HG03196 (cell line): ENCODE measurements around the gene AIFM3.
"Not testable (repeated sequence)": the region's sequence is repeated elsewhere in the genome, so short reads cannot be mapped to it uniquely, and the experiment has no call there.

Source experiments
- ATAC-seq: cut with Tn5 transposase; IDR thresholded peaks from one replicate; pipeline ENCODE4 v1.9.1; 2021; ENCODE audit not compliant: unreplicated experiment

AIFM3 gene, protein sequence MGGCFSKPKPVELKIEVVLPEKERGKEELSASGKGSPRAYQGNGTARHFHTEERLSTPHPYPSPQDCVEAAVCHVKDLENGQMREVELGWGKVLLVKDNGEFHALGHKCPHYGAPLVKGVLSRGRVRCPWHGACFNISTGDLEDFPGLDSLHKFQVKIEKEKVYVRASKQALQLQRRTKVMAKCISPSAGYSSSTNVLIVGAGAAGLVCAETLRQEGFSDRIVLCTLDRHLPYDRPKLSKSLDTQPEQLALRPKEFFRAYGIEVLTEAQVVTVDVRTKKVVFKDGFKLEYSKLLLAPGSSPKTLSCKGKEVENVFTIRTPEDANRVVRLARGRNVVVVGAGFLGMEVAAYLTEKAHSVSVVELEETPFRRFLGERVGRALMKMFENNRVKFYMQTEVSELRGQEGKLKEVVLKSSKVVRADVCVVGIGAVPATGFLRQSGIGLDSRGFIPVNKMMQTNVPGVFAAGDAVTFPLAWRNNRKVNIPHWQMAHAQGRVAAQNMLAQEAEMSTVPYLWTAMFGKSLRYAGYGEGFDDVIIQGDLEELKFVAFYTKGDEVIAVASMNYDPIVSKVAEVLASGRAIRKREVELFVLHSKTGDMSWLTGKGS

DNA sequence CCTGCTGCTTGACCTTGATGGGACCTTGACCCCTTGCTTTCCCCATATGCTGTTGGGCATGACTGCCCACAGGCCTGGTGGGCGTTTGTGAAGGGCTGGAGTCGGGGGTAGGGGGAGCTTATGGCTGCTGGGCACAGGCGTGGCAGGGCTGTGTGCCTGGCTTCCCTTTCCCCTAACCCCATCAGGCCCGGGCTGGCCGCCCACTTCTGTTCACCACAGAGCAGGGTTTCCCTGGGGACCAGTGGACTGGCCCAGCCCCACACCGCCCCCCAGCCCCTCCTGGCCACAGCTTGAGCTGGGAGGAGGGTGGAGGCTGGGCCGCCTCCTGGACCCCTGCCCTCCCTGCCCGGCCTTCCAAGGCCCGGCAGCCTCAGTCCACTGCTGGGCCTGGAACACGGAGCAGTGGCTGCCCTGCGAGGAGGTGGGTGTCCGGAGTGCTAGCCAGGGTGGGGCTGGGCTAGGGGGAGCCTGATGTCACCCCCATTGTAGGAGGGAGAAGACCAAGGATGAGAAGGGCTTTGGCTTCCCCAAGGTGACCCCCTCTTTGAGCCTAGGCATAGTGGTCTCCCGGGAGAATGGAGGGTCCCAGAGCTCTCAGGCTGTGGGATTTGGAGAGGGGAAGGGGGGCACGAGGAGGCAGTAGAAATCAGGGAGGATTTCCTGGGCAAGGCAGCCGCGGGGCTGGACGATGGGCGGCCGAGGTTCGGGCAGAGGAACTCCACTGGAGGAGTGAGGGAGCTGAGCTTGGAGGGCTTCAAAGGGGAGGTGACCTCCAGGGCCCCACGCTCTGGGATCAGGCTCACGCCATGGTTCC, at the start of gene AIFM3:
Gene AIFM3, plus strand, starts transcription at position 373 of the 814 bp plus-strand sequence. CDS start 690 bp downstream, outside the sequence.
- no peak for ATAC-seq

GRCh38 chr22:20918663-20919218, 48.3 kb upstream of the AIFM3 start:
- ATAC-seq, result no peak

GRCh38 chr22:20919718-20920117, 47.3 kb upstream of the AIFM3 start:
- ATAC-seq, result no peak

GRCh38 chr22:20920881-20921203, 46.2 kb upstream of the AIFM3 start:
- ATAC-seq, result no peak

GRCh38 chr22:20922141-20922751, 44.8 kb upstream of the AIFM3 start:
- no peak for ATAC-seq

GRCh38 chr22:20926243-20926642, 40.8 kb upstream of the AIFM3 start:
- no peak for ATAC-seq

- no peak for ATAC-seq
These were observed 39.0 kb upstream of the AIFM3 start for GRCh38 chr22:20927940-20928572.

DNA sequence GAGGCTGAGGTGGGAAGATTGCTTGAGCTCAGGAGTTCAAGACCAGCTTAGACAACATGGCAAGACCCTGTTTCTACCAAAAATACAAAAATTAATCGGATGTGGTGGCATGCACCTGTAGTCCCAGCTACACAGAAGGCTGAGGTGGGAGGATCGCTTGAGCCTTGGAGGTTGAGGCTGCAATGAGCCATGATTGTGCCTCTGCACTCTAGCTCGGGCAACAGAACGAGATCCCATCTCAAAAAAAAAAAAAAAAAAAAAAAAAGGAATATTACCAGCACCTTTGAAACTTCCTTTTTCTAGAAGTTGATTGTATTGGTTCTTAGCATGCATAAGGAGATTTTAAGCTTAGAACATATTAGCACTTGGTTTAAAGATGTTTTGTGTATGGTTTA, 38.5 kb upstream of the AIFM3 start:
- no peak for ATAC-seq

GRCh38 chr22:20930004-20930403, 37.1 kb upstream of the AIFM3 start:
- no peak for ATAC-seq

DNA sequence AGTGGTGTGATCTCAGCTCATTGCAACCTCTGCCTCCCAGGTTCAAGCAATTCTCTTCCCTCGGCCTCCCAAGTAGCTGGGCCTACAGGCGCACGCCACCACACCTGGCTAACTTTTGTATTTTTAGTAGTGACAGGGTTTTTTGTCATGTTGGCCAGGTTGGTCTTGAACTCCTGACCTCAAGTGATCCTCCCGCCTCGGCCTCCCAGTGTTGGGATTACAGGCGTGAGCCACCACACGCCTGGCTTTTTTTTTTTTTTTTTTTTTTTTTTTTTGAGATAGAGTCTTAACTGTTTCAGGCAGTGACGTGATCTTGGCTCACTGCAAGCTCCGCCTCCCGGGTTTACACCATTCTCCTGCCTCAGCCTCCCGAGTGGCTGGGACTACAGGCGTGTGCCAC, 36.6 kb upstream of the AIFM3 start:
- not testable (repeated sequence) for ATAC-seq

DNA sequence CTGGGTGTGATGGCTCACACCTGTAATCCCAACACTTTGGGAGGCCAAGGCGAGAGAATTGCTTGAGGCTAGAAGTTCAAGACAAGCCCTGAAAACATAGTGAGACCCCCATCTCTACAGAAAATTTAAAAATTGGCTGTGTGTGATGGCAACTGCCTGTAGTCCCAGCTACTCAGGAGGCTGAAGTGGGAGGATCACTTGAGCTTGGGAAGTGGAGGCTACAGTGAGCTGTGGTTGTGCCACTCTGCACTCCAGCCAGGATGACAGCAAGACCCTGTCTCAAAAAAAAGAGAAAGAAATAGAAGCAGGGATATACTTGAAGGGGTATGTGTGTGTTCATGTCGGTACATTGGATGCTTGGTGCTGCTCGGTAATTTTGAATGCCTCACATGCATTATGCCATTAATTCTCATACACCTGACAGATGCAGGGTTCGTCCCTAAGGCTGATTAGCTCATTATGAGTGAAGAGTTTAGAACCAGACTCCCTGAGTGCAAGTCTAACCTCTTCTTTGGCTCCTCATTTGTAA, 35.9 kb upstream of the AIFM3 start:
- no peak for ATAC-seq

GRCh38 chr22:20933910-20934309, 33.1 kb upstream of the AIFM3 start:
- no peak for ATAC-seq

DNA sequence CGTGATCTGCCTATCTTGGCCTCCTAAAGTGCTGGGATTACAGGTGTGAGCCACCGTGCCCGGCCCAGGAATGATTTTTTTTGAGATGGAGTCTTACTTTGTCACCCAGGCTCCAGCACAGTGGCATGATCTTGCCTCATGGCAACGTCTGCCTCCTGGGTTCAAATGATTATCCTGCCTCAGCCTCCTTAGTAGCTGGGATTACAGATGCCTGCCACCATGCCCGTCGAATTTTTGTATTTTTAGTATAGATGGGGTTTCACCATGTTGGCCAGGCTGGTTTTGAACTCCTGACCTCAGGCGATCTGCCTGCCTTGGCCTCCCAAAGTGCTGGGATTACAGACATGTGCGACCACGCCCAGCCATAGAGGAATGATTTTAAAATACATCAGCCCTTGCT, 32.0 kb upstream of the AIFM3 start:
- not testable (repeated sequence) for ATAC-seq

DNA sequence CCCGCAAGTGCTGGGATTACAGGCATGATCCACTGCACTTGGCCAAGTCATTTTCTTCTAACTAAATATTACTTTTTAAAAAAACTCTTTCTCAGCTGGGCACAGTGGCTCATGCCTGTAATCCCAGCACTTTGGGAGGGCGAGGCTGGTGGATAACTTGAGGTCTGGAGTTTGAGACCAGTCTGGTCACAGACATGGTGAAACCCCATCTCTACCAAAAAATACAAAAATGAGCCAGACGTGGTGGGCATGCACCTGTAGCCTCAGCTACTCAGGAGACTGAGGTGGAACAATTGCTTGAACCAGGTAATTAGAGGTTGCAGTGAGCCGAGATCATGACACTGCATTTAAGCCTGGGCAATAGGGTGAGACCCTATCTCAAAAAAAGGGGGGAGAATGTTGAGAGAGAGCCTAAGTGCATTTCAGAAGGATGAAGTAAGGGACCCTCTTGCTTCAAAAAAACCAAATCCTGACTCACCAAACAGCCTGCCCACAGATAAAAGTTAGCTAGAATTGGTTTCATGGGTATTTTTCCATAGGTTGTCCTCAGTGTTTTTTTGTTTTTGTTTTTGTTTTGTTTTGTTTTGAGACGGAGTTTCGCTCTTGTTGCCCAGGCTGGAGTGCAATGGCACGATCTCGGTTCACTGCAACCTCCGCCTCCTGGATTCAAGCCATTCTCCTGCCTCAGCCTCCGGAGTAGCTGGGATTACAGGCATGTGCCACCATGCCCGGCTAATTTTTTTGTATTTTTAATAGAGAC, 31.1 kb upstream of the AIFM3 start:
- not testable (repeated sequence) for ATAC-seq

DNA sequence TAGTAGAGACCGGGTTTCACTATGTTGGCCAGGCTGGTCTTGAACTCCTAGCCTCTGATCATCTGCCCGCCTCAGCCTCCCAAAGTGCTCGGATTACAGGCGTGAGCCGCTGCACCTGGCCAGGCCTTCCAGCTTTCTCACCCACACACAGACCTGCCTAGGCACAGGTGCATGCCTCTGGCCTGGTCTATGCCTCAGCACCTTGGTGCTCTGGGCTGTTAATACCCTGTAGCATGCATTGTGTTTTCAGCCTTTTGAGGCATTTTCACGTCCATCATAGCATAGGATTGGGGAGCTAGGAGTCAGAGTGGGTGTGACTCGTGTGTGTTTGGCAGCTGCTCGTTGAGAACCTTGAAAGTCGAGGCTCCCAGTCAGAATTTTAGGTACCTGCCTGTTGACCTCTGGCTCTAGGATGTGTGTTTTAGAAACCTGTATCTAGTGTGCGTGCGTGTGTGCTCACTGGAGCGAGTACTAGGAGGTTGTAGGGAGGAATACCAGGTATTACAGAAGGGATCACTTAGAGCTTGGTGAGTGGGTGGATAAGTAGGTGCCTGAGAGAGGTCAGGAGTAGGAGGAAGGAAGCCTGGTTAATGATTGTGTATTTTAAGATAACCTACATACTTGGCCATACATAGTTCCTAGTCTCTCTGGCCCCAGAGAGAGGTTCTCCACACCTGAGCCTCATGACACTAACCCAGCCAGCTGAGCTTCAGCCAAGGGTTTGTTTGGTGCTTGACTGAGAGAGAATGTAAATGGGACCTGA, 29.8 kb upstream of the AIFM3 start:
- ATAC-seq, result no peak

DNA sequence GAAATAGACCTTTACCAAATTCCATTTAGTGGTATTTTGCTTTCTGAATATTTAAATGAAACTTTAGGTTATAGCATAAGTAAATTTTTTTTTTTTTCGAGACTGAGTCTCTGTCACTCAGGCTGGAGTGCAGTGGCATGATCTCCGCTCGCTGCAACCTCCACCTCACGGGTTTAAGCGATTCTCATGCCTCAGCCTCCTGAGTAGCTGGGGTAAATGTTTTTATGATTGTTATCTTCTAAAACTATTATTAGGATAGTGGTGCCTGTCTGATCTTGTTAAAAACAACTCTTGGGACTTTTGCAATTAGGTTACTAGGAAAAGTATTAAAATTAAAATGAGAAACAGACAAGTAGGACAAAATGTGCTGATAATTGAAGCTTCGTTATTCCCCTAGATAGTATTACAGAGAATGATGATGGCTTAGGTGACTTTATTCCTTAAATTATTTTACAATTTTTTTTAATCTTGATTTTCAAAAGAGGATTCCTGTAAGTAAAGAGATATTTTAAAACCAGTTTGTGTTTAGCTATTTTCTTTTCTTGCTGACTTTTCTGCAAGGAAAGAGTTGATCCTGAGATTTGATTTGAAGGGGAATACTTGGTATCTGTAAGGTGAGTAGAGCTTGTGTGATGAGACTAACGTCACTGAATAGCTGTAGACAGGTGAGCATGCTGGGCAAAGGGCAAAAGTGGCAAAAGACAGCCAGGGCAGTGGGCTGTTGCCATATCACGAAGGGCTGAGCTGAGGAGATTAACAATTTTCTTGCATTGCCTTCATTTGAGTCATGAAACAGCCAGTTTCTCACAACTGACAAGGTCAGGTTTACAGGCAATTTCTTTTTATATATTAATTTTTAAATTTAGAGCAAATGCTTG, 29.0 kb upstream of the AIFM3 start:
- ATAC-seq, result no peak

DNA sequence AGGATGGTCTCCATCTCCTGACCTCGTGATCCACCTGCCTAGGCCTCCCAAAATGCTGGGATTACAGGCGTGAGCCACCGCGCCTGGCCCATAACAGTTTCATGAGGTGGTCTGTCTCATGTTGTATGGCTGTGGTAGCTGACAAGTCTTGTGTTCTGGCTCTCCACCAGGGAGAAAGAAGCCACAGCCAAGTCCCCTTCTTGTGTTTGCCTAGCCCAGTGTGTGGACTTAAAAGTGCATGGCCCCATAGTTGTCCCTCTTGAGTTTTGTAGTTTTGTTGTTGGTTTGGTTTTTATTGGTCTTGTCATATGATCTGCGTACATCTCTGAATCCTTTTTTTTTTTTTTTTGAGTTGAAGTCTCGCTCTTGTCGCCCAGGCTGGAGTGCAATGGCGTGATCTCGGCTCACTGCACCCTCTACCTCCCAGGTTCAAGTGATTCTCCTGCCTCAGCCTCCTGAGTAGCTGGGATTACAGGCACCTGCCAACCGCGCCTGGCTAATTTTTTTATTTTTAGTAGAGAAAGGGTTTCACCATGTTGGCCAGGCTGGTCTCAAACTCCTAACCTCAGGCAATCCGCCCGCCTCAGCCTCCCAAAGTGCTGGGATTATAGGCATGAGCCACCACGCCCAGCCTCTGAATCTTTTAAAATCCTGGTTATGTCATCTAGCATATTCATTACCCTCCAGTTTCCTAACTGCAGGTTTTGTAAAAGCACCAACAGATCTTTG, 27.4 kb upstream of the AIFM3 start:
- not testable (repeated sequence) for ATAC-seq
